ENCODE results near the gene GALNT12. TPM values are rescaled to one million over a fixed set of nuclear protein-coding genes. Genes with fewer than 3 reads are reported as not detected.

Gene GALNT12
- total and polyA plus RNA-seq, 4 donors, result 0.16 to 1.4 (median 0.25) TPM; not detected in 1

GRCh38 chr9:98798254-98798653, 9.2 kb upstream of the GALNT12 start:
- peaks cover 0 to 2% (median 0%) of the 10 kb centered on the region in 4 donors for H3K9me3 ChIP-seq (ENCODE audit: control insufficient read depth in 4 of 4, low read length in 3 of 4)
- no peak for DNase-seq (ENCODE audit: low spot score)
- TF ChIP-seq HNF4A (conservative IDR thresholded peaks at IDR 0.05) (no peak), RXRA (IDR thresholded peaks at IDR 0.05) (no peak), TAF1 (conservative IDR thresholded peaks at IDR 0.05) (no peak), JUND (IDR thresholded peaks at IDR 0.05) (no peak), HNF4G (IDR thresholded peaks at IDR 0.05) (no peak), REST (IDR thresholded peaks at IDR 0.05) (no peak), ATF3 (IDR thresholded peaks at IDR 0.05) (no peak), NR2F2 (IDR thresholded peaks at IDR 0.05) (no peak), EGR1 (IDR thresholded peaks at IDR 0.05; ENCODE audit: low read depth in 2 of 2) (no peak)
- peaks cover 0 to 12% (median 3%) of the 10 kb centered on the region in 4 donors for H3K4me1 ChIP-seq (ENCODE audit: control insufficient read depth in 4 of 4, insufficient read depth in 4 of 4, low read length in 3 of 4)
- H3K9ac ChIP-seq (ENCODE audit: low read depth in 1 of 2, low read length in 2 of 2), result no peak overlapping the region
- WGBS, result 97% methylated on average over 3 of the region's 3 CpGs
- no peaks in the 10 kb centered on the region for H3K27me3 ChIP-seq (ENCODE audit: control insufficient read depth in 4 of 4, insufficient read depth in 4 of 4, low read length in 3 of 4)
- H3K27ac ChIP-seq (ENCODE audit: low read depth in 1 of 2, low read length in 2 of 2), result no peak overlapping the region
- H3K4me3 ChIP-seq (ENCODE audit: low read depth in 1 of 3, low read length in 3 of 3), result no peak overlapping the region
- no peaks in the 10 kb centered on the region for H3K36me3 ChIP-seq (ENCODE audit: control insufficient read depth in 4 of 4, insufficient read depth in 3 of 4, low read depth in 1 of 4, low read length in 3 of 4)

GRCh38 chr9:98801561-98801960, 5.9 kb upstream of the GALNT12 start:
- Histone ChIP-seq H3K9ac (ENCODE audit: low read depth in 1 of 2, low read length in 2 of 2) (no peak overlapping the region), H3K27me3 (ENCODE audit: control insufficient read depth in 4 of 4, insufficient read depth in 4 of 4, low read length in 3 of 4) (no peaks in the 10 kb centered on the region), H3K9me3 (ENCODE audit: control insufficient read depth in 4 of 4, low read length in 3 of 4) (peaks cover 0 to 2% (median 0%) of the 10 kb centered on the region in 4 donors), H3K36me3 (ENCODE audit: control insufficient read depth in 4 of 4, insufficient read depth in 3 of 4, low read depth in 1 of 4, low read length in 3 of 4) (no peaks in the 10 kb centered on the region), H3K4me1 (ENCODE audit: control insufficient read depth in 4 of 4, insufficient read depth in 4 of 4, low read length in 3 of 4) (peaks cover 0 to 4% (median 2%) of the 10 kb centered on the region in 4 donors), H3K4me3 (ENCODE audit: low read depth in 1 of 3, low read length in 3 of 3) (no peak overlapping the region), H3K27ac (ENCODE audit: low read depth in 1 of 2, low read length in 2 of 2) (no peak overlapping the region)
- TF ChIP-seq YY1 (IDR thresholded peaks at IDR 0.05) (no peak), REST (IDR thresholded peaks at IDR 0.05) (no peak), NR2F2 (IDR thresholded peaks at IDR 0.05) (no peak), SP1 (IDR thresholded peaks at IDR 0.05) (no peak), EGR1 (IDR thresholded peaks at IDR 0.05; ENCODE audit: low read depth in 2 of 2) (no peak), RXRA (IDR thresholded peaks at IDR 0.05) (no peak), FOXA2 (IDR thresholded peaks at IDR 0.05) (no peak)
- WGBS, result 98% methylated on average over 1 of the region's 1 CpG
- no peak for DNase-seq (ENCODE audit: low spot score)
